Non-pigmented ciliary epithelial cell (primary cell): ENCODE measurements around the gene RNF151.

ENCODE experiments used
- DNase-seq: peaks from one replicate; pipeline ENCODE4 v3.0.0-alpha.2; 2010; ENCODE audit warnings: low read depth

Gene RNF151

DNA sequence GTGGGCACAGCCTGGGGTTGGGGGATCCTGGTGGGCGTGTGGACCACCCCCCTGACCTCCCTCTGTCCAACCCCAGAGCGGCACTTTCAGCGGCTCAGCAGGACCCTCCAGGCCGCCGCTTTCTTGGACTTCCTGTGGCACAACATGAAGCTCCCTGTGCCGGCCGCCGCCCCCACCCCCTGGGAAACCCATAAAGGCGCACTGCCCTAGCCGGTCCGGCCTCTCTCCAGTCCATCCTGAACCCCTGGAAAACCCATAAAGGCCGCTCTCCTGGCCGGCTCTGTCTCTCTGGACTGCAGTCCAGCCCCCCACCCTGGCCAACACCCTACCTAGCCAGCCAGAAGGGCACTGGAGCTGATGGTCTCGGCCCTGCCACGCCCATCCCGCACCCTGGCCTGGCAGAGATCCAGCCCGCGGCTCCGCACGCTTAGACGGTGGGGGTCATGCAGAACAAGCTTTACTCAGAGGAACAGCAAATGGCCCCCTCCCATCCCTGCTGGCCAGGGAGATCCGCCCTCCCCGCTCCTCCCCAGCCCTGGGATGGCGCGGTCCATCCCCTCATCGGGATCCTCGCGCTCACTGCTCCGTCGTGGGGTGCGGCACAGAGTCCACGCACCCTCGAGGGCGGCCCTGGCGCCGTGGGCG lies 11.9 kb downstream of the RNF151 start:
- DNase-seq: no peak

GRCh38 chr16:1979271-1980029 lies 12.8 kb downstream of the RNF151 start:
- no peak for DNase-seq

- DNase-seq: no peak
Observed at GRCh38 chr16:1980030-1980769, 13.5 kb downstream of the RNF151 start.

DNA sequence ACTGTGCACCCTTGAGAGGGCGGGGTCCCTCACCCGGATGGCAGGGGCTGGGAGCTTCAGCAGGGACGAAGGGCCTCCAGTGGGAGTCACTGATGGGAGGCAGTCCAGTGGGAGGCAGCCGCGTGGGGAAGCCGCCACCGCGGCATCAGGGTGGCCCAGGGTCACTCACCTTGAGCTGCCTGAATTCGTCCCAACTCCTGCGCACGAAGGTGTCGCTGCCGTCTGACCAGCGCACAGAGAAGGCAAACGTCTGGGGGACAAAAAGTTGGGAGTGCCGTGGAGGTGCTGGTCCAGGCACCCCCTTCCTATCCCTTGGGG lies 14.1 kb downstream of the RNF151 start:
- no peak for DNase-seq

DNA sequence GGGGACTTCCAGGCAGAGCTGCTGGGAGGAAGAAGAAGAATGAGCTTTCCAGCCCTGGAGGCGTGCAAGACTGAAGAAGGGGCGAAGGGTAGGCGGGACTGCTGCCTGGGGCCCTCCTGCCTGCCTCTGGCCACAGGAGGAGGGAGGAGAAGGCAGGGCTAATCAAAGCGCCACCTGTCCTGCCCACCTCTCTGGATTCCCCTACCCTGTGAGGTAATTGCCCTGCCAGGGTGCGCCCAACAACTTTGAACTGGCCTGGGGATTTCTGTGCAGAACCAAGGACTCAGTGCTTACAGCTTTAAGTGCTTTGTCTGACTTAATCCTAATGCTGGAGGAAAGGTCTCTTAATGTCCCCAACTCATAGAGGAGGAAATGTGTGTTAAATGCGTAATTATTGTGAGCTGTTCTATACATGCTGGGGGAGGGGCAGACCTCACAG lies 14.8 kb downstream of the RNF151 start, which contains the start of gene NOXO1:
Gene NOXO1 (minus strand): TSS at position 72 of the 439 bp plus-strand sequence. CDS start 290 bp downstream, outside the sequence.
- no peak for DNase-seq

- no peak for DNase-seq
Observed at GRCh38 chr16:1982013-1982433, 15.4 kb downstream of the RNF151 start.

GRCh38 chr16:1982991-1983543 lies 16.4 kb downstream of the RNF151 start:
- no peak for DNase-seq

GRCh38 chr16:1983544-1984346 lies 17.1 kb downstream of the RNF151 start, which contains the start of gene GFER:
GFER (plus strand) TSS chr16:1984193; CDS start chr16:1984219, 26 bp downstream.
- DNase-seq: peak; percentile 37

- no peak for DNase-seq
Observed at GRCh38 chr16:1984347-1985225, 17.9 kb downstream of the RNF151 start.

DNA sequence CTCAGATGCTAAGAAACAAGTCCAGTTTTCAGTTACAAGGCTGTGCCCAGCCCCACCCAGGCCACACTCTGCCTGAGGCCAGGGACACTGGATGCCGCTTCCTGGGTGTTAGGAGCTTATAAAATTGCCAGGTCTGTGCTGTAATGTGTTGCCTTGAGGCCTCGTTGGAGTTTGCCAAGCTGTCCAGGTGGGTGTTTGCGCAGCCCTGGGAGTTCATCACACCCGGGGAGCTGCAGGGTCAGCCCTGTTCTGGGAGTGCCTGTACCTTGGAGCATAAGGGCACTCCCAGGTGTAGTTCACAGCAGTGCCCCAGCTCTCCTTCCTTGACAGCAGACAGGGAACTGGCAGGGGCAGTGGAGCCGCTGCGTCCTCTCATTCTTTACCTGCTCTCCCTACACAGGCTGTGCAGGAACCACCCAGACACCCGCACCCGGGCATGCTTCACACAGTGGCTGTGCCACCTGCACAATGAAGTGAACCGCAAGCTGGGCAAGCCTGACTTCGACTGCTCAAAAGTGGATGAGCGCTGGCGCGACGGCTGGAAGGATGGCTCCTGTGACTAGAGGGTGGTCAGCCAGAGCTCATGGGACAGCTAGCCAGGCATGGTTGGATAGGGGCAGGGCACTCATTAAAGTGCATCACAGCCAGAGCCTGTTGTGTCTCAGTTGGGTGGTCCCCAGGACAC lies 19.0 kb downstream of the RNF151 start:
- no peak for DNase-seq

GRCh38 chr16:1987198-1987597 lies 20.5 kb downstream of the RNF151 start:
- no peak for DNase-seq

- no peak for DNase-seq
Observed at GRCh38 chr16:1989209-1990100, 22.8 kb downstream of the RNF151 start, which contains the start of gene SYNGR3. SYNGR3 (plus strand) TSS chr16:1989970; CDS start chr16:1990103, 133 bp downstream.

DNA sequence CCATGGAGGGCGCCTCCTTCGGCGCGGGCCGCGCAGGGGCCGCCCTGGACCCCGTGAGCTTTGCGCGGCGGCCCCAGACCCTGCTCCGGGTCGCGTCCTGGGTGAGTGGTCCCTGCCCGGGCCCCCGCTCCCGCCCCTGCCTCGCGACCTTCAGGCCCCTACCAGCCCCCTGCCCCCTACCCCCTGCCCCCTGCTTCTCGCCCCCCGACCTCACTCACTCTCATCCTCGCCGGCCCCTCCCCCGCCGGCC lies 23.4 kb downstream of the RNF151 start:
- DNase-seq: no peak

DNA sequence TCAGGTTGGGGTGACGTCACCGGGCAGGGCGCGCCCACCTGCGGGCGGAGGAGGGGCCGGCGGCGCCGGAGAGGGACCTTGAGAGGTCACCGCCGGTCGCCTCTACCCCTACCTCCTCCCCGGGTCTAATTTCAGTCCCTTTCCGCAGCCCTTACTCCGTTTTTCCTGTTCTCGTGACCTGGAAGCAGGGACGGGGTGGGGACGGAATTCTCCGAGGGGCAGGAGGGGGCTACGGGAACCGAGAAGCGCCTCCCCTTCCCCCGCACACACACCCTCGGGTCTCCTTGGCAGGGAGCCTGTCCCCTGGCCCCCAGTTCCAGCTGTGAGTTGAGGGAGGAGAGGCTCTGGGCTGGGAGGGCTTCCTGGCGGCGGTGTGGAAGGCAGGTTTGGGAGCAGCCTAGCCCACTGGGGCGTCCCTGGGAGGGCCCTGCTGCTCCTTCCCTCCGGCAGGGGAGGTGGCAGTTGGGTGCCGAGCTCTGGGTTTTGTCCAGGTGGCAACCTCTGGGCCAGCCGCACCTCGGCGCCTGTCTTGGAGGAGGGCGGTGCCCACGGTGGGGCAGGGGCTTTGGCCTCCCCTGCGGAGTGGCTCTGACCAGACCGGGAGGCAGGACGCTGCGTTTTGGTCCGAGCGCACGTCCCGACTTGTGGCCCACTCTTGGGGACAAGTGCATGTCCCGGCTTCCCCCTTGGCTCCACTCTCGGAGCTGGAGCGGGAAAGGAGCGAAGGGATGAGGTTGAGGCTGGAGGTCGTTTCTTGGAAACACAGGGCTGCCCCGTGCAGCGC lies 23.9 kb downstream of the RNF151 start:
- DNase-seq: no peak

DNA sequence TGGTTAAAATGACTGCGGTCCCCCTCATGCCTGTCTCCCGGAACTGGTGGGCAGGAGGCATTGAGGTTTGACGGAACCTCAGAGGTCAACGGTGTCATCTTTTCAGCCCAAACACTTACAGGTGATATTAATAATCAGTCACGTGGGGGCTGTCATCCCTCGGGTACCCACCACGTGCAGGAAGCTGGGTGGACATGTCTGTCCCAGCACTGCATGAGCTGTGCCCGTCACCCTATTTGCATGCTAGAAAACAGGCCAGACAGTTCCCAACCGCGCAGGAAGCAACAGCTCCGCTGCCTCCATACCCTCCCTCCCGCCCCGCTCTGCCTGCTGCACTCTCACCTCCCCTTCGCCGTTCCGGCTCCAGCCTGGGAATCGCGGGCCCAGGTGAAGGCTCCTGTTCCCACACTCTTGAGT lies 24.5 kb downstream of the RNF151 start:
- no peak for DNase-seq

DNA sequence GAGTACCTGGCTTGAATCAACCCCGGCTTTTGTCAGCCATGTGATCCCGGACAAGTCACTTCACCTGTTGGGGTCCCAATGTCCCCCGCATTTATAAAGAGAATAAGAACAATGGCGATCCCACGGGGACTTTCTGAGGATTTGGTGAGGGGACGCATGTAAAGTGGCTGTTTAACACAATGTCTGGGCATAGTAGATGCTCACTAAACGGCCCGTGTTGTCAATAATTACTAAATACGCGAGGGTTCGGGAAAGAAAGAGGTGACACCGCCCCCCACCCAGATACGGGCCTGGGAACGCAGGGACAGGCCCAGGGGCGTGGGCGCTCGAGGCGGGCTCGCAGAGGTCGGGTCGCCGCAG lies 24.9 kb downstream of the RNF151 start:
- no peak for DNase-seq

GRCh38 chr16:1991948-1992703 lies 25.5 kb downstream of the RNF151 start:
- DNase-seq: no peak
